Measurements from ENCODE around the gene POLE2. TPM values are rescaled to one million over a fixed set of nuclear protein-coding genes. Genes with fewer than 3 reads are reported as not detected.
"Not testable (repeated sequence)": the region's sequence is repeated elsewhere in the genome, so short reads cannot be mapped to it uniquely, and the experiment has no call there.

The POLE2 gene
- total and polyA plus RNA-seq, 5 donors from 2014 or later: 1.6 to 2.5 (median 2.2) TPM

- not testable (repeated sequence) for H3K27ac Mint-ChIP-seq; H3K9me3 Mint-ChIP-seq; H3K27ac ChIP-seq (ENCODE audit: insufficient read depth, low read length, poor library complexity, severe bottlenecking); DNase-seq; ATAC-seq (ENCODE audit: low read depth in 2 of 2); H3K9me3 ChIP-seq (ENCODE audit: control insufficient read depth in 2 of 2, low read length in 2 of 2); H3K4me1 ChIP-seq (ENCODE audit: control insufficient read depth, insufficient read depth, low read length, poor library complexity, severe bottlenecking); H3K27me3 ChIP-seq (ENCODE audit: control insufficient read depth, insufficient read depth, low read length); H3K4me3 ChIP-seq (ENCODE audit: low read depth, low read length); H3K27me3 Mint-ChIP-seq; H3K4me3 Mint-ChIP-seq; H3K36me3 ChIP-seq (ENCODE audit: control insufficient read depth, insufficient read depth, low read length)
- Mint-ChIP-seq H3K36me3 (peaks cover 14% of the 10 kb centered on the region), H3K4me1 (peaks cover 0 to 11% (median 3%) of the 10 kb centered on the region in 4 donors)
Measured at GRCh38 chr14:49710993-49711392, 23.0 kb upstream of the POLE2 start.

- H3K36me3 Mint-ChIP-seq: peaks cover 14% of the 10 kb centered on the region
- not testable (repeated sequence) for H3K27ac ChIP-seq (ENCODE audit: insufficient read depth, low read length, poor library complexity, severe bottlenecking); H3K27ac Mint-ChIP-seq; DNase-seq; H3K9me3 ChIP-seq (ENCODE audit: control insufficient read depth in 2 of 2, low read length in 2 of 2); H3K36me3 ChIP-seq (ENCODE audit: control insufficient read depth, insufficient read depth, low read length); H3K9me3 Mint-ChIP-seq; H3K4me3 ChIP-seq (ENCODE audit: low read depth, low read length); H3K4me3 Mint-ChIP-seq; ATAC-seq (ENCODE audit: low read depth in 2 of 2); H3K4me1 ChIP-seq (ENCODE audit: control insufficient read depth, insufficient read depth, low read length, poor library complexity, severe bottlenecking); H3K27me3 Mint-ChIP-seq; H3K27me3 ChIP-seq (ENCODE audit: control insufficient read depth, insufficient read depth, low read length)
- H3K4me1 Mint-ChIP-seq: peaks cover 5 to 16% (median 6%) of the 10 kb centered on the region in 4 donors
Measured at GRCh38 chr14:49704471-49704870, 16.5 kb upstream of the POLE2 start.

- Mint-ChIP-seq H3K4me1 (peaks cover 5 to 16% (median 9%) of the 10 kb centered on the region in 4 donors), H3K9me3 (no peaks in the 10 kb centered on the region), H3K4me3 (no peak overlapping the region), H3K27me3 (no peaks in the 10 kb centered on the region), H3K27ac (peak overlapping the region in 1 of 3 donors; percentile 55), H3K36me3 (peaks cover 10% of the 10 kb centered on the region)
- Histone ChIP-seq H3K27ac (ENCODE audit: insufficient read depth, low read length, poor library complexity, severe bottlenecking) (no peak overlapping the region), H3K4me3 (ENCODE audit: low read depth, low read length) (no peak overlapping the region), H3K36me3 (ENCODE audit: control insufficient read depth, insufficient read depth, low read length) (no peaks in the 10 kb centered on the region), H3K9me3 (ENCODE audit: control insufficient read depth in 2 of 2, low read length in 2 of 2) (no peaks in the 10 kb centered on the region), H3K27me3 (ENCODE audit: control insufficient read depth, insufficient read depth, low read length) (no peaks in the 10 kb centered on the region), H3K4me1 (ENCODE audit: control insufficient read depth, insufficient read depth, low read length, poor library complexity, severe bottlenecking) (no peaks in the 10 kb centered on the region)
- ATAC-seq (ENCODE audit: low read depth in 2 of 2): no peak
- DNase-seq: no peak
Measured at GRCh38 chr14:49703965-49704364, 16.0 kb upstream of the POLE2 start.

GRCh38 chr14:49702725-49703124 lies 14.7 kb upstream of the POLE2 start:
- no peaks in the 10 kb centered on the region for H3K4me1 ChIP-seq (ENCODE audit: control insufficient read depth, insufficient read depth, low read length, poor library complexity, severe bottlenecking)
- H3K9me3 ChIP-seq (ENCODE audit: control insufficient read depth in 2 of 2, low read length in 2 of 2): no peaks in the 10 kb centered on the region
- no peak overlapping the region for H3K4me3 ChIP-seq (ENCODE audit: low read depth, low read length)
- Mint-ChIP-seq H3K9me3 (no peaks in the 10 kb centered on the region), H3K4me3 (no peak overlapping the region), H3K36me3 (peaks cover 10% of the 10 kb centered on the region), H3K27me3 (no peaks in the 10 kb centered on the region), H3K4me1 (peaks cover 5 to 16% (median 9%) of the 10 kb centered on the region in 4 donors), H3K27ac (no peak overlapping the region)
- no peaks in the 10 kb centered on the region for H3K27me3 ChIP-seq (ENCODE audit: control insufficient read depth, insufficient read depth, low read length)
- H3K36me3 ChIP-seq (ENCODE audit: control insufficient read depth, insufficient read depth, low read length): no peaks in the 10 kb centered on the region
- no peak overlapping the region for H3K27ac ChIP-seq (ENCODE audit: insufficient read depth, low read length, poor library complexity, severe bottlenecking)
- ATAC-seq (ENCODE audit: low read depth in 2 of 2) (no peak), DNase-seq (no peak)

GRCh38 chr14:49693735-49694124 lies 5.7 kb upstream of the POLE2 start:
- H3K4me3 ChIP-seq (ENCODE audit: low read depth, low read length): peak overlapping the region; percentile 72

GRCh38 chr14:49692811-49693734 lies 5.1 kb upstream of the POLE2 start, which contains the start of gene KLHDC1:
Gene KLHDC1 (plus strand): TSS chr14:49693120. CDS start chr14:49693195, 75 bp downstream.
- peak within 1 kb of the TSS; percentile 93 for H3K4me3 ChIP-seq (ENCODE audit: low read depth, low read length)
- H3K27me3 ChIP-seq (ENCODE audit: control insufficient read depth, insufficient read depth, low read length): no peaks in the 10 kb centered on the region
- no peaks in the 10 kb centered on the region for H3K27me3 Mint-ChIP-seq
- peaks cover 16 to 45% (median 31%) of the 10 kb centered on the region in 4 donors for H3K4me1 Mint-ChIP-seq
- DNase-seq: peak; percentile 71 to 84 (median 77)
- no peaks in the 10 kb centered on the region for H3K36me3 Mint-ChIP-seq
- no peaks in the 10 kb centered on the region for H3K36me3 ChIP-seq (ENCODE audit: control insufficient read depth, insufficient read depth, low read length)
- H3K4me1 ChIP-seq (ENCODE audit: control insufficient read depth, insufficient read depth, low read length, poor library complexity, severe bottlenecking): peaks cover 12% of the 10 kb centered on the region
- ATAC-seq (ENCODE audit: low read depth in 2 of 2): peak; percentile 84 to 87
- H3K9me3 Mint-ChIP-seq: peaks cover 0 to 2% (median 0%) of the 10 kb centered on the region in 7 donors
- peak within 1 kb of the TSS; percentile 74 to 94 (median 84) for H3K27ac Mint-ChIP-seq
- peak within 1 kb of the TSS; percentile 68 for H3K27ac ChIP-seq (ENCODE audit: insufficient read depth, low read length, poor library complexity, severe bottlenecking)
- H3K4me3 Mint-ChIP-seq: peak within 1 kb of the TSS; percentile 87 to 97 (median 92)
- no peaks in the 10 kb centered on the region for H3K9me3 ChIP-seq (ENCODE audit: control insufficient read depth in 2 of 2, low read length in 2 of 2)

More at GRCh38 chr14:49693735-49694124, 5.7 kb upstream of the POLE2 start:
- H3K27me3 Mint-ChIP-seq; H3K4me1 ChIP-seq (ENCODE audit: control insufficient read depth, insufficient read depth, low read length, poor library complexity, severe bottlenecking); DNase-seq; H3K9me3 ChIP-seq (ENCODE audit: control insufficient read depth in 2 of 2, low read length in 2 of 2); ATAC-seq (ENCODE audit: low read depth in 2 of 2); H3K36me3 ChIP-seq (ENCODE audit: control insufficient read depth, insufficient read depth, low read length); H3K36me3 Mint-ChIP-seq; H3K27ac ChIP-seq (ENCODE audit: insufficient read depth, low read length, poor library complexity, severe bottlenecking); H3K27me3 ChIP-seq (ENCODE audit: control insufficient read depth, insufficient read depth, low read length); H3K9me3 Mint-ChIP-seq: not testable (repeated sequence)
- H3K27ac Mint-ChIP-seq: peak overlapping the region in 2 of 3 donors; percentile 74 to 84
- H3K4me1 Mint-ChIP-seq: peaks cover 16 to 45% (median 29%) of the 10 kb centered on the region in 4 donors
- peak overlapping the region; percentile 84 to 96 (median 88) for H3K4me3 Mint-ChIP-seq

- Histone ChIP-seq H3K4me3 (ENCODE audit: low read depth, low read length) (peak overlapping the region; percentile 93), H3K27ac (ENCODE audit: insufficient read depth, low read length, poor library complexity, severe bottlenecking) (peak overlapping the region; percentile 68), H3K4me1 (ENCODE audit: control insufficient read depth, insufficient read depth, low read length, poor library complexity, severe bottlenecking) (peaks cover 15% of the 10 kb centered on the region), H3K9me3 (ENCODE audit: control insufficient read depth in 2 of 2, low read length in 2 of 2) (no peaks in the 10 kb centered on the region), H3K27me3 (ENCODE audit: control insufficient read depth, insufficient read depth, low read length) (no peaks in the 10 kb centered on the region), H3K36me3 (ENCODE audit: control insufficient read depth, insufficient read depth, low read length) (no peaks in the 10 kb centered on the region)
- DNase-seq (no peak), ATAC-seq (ENCODE audit: low read depth in 2 of 2) (no peak)
- Mint-ChIP-seq H3K9me3 (peaks cover 0 to 2% (median 0%) of the 10 kb centered on the region in 7 donors), H3K27me3 (no peaks in the 10 kb centered on the region), H3K4me1 (peaks cover 17 to 49% (median 36%) of the 10 kb centered on the region in 4 donors), H3K27ac (peak overlapping the region; percentile 1 to 84 (median 77)), H3K36me3 (no peaks in the 10 kb centered on the region), H3K4me3 (peak overlapping the region; percentile 87 to 96 (median 92))
Measured at GRCh38 chr14:49692193-49692757, 4.3 kb upstream of the POLE2 start.
